Uterus (tissue), 2 donors: ENCODE results near the gene CCDC196.

ENCODE experiments used
- CTCF ChIP-seq, 4 experiments: fragments of 200-600 bp in 2 of 4; fragments of 450-650 bp in 2 of 4; sonication (generic) in 2 of 4; IDR thresholded peaks; one replicate each; pipeline ENCODE4 v1.5.1; 2016 to 2019; ENCODE audit warnings: antibody characterized with exemption in 4 of 4, mild to moderate bottlenecking in 2 of 4, moderate library complexity in 1 of 4
- POLR2A ChIP-seq, 2 donors: fragments of 450-650 bp; IDR thresholded peaks; one replicate each; pipeline ENCODE4 v1.6.1; 2016; ENCODE audit warnings: antibody characterized with exemption in 2 of 2, mild to moderate bottlenecking in 1 of 2, moderate library complexity in 1 of 2

GRCh38 chr14:66485910-66486421 is at the start of gene CCDC196:
- TF ChIP-seq POLR2A (IDR thresholded peaks at IDR 0.05) (no peak), CTCF (IDR thresholded peaks at IDR 0.05) (no peak)
